Hepatocyte (in vitro differentiated cells): ENCODE measurements around the gene FPR3. TPM values are rescaled to one million over a fixed set of nuclear protein-coding genes. Genes with fewer than 3 reads are reported as not detected.

Experiments
- DNase-seq: peaks from one replicate; pipeline ENCODE4 v3.0.0-alpha.2; 2016; ENCODE audit warnings: low spot score
- H2AFZ ChIP-seq: fragments of 200-600 bp; sonication (generic); 2 replicates; pipeline ENCODE4 v1.6.0; 2016; ENCODE audit warnings: antibody characterized with exemption, mild to moderate bottlenecking
- H3K27ac ChIP-seq: fragments of 200-600 bp; sonication (generic); 2 replicates; pipeline ENCODE4 v1.5.1; 2016; ENCODE audit warnings: mild to moderate bottlenecking
- H3K27me3 ChIP-seq: fragments of 200-600 bp; sonication (generic); 2 replicates; pipeline ENCODE4 v1.6.1; 2016
- H3K36me3 ChIP-seq: fragments of 200-600 bp; sonication (generic); replicated peaks from 2 replicates; pipeline ENCODE4 v1.5.1; 2016; ENCODE audit warnings: low read depth; ENCODE audit not compliant: insufficient read depth
- H3K4me1 ChIP-seq: fragments of 200-600 bp; sonication (generic); 2 replicates; pipeline ENCODE4 v1.5.1; 2016; ENCODE audit warnings: mild to moderate bottlenecking, moderate library complexity; ENCODE audit not compliant: insufficient read depth
- H3K4me2 ChIP-seq: fragments of 200-600 bp; sonication (generic); 2 replicates; pipeline ENCODE4 v1.6.0; 2016
- H3K4me3 ChIP-seq: fragments of 200-600 bp; sonication (generic); 2 replicates; pipeline ENCODE4 v1.5.1; 2016; ENCODE audit warnings: mild to moderate bottlenecking
- H3K79me2 ChIP-seq: fragments of 200-600 bp; sonication (generic); 2 replicates; pipeline ENCODE4 v1.6.0; 2017; ENCODE audit warnings: mild to moderate bottlenecking
- H3K9me2 ChIP-seq: fragments of 200-600 bp; sonication (generic); replicated peaks from 2 replicates; pipeline ENCODE4 v1.6.0; 2017; ENCODE audit warnings: mild to moderate bottlenecking; ENCODE audit not compliant: insufficient read depth
- H3K9me3 ChIP-seq: fragments of 200-600 bp; sonication (generic); 2 replicates; pipeline ENCODE4 v1.5.1; 2016; ENCODE audit warnings: low read depth, mild to moderate bottlenecking
- H4K20me1 ChIP-seq: fragments of 200-600 bp; sonication (generic); 2 replicates; pipeline ENCODE4 v1.6.0; 2016; ENCODE audit warnings: mild to moderate bottlenecking; ENCODE audit not compliant: insufficient read depth, poor library complexity, severe bottlenecking
- CTCF ChIP-seq: fragments of 200-600 bp; sonication (generic); IDR thresholded peaks from 2 replicates; pipeline ENCODE4 v1.5.1; 2016; ENCODE audit warnings: antibody characterized with exemption, mild to moderate bottlenecking; ENCODE audit not compliant: poor library complexity
- EZH2 ChIP-seq: fragments of 200-600 bp; sonication (generic); IDR thresholded peaks from 2 replicates; pipeline ENCODE4 v1.6.1; 2016; ENCODE audit warnings: antibody characterized with exemption, mild to moderate bottlenecking, borderline replicate concordance
- EZH2phosphoT487 ChIP-seq: fragments of 200-600 bp; sonication (generic); IDR thresholded peaks from one replicate; pipeline ENCODE4 v1.6.1; 2018; ENCODE audit warnings: antibody characterized with exemption, mild to moderate bottlenecking, low read depth, moderate library complexity; ENCODE audit not compliant: unreplicated experiment, severe bottlenecking
- WGBS: methylation state at CpG from one replicate; pipeline ENCODE4 v1.1.6; 2016; ENCODE audit warnings: low lambda C conversion rate; ENCODE audit errors: missing lambda C conversion rate; 5-methylcytosine and 5-hydroxymethylcytosine counted together
- polyA plus RNA-seq: library from polyadenylated mRNA; unstranded; fragments of >200 nt; fragmentation: Nextera tagmentation; extraction: Ambion mirVana; gene quantifications from 2 replicates; pipeline ENCODE4 v1.2.1, GENCODE V29; 2016
- total RNA-seq: library from RNA; depleted of rRNA; stranded (reverse); fragments of >200 nt; gene quantifications from 2 replicates; pipeline ENCODE4 v1.2.3, GENCODE V29; 2014

FPR3 gene
- total and polyA plus RNA-seq, 2 experiments from 2014 or later, result not detected

DNA sequence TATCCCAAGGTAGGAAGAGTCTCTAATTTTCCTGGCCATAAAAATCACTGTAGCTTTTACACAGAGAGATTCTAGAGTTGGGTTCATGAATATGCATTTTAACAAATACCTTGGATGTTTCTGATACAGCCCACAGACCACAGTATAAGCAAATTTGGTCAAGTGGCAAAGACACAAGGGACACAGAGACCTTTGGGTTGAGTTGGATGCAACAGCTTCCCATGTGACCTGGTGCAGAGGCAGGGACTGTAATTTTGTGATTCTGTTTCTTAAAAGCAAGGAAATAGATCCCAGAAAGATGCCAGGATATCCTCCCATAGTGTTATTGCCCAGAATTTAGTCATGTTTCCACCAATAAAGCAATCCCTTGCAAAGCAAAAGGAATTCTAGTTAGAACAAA lies 27.0 kb downstream of the FPR3 start:
- no peak for DNase-seq
- Histone ChIP-seq H3K4me2 (no peak overlapping the region), H3K36me3 (no peaks in the 10 kb centered on the region)

DNA sequence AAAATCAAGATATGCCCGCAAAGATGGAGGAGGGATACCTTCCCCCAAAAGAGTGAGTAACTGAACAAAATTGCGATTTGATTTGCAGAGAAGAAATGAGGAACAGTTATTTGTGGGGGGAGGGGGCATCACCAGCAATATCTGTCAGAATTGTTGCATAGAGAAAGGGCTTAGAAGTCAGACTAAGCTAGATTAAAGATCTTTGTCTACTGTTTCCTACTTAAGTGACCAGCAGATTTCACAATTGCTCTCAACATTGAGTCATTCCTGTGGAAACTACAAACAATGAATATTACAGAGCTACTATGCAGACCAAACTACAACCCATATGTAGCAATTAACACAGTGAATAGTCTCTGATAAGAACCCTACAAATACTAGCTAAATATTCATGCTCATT lies 27.4 kb downstream of the FPR3 start:
- Histone ChIP-seq H2AFZ (no peak overlapping the region), H3K4me2 (no peak overlapping the region), H3K79me2 (no peaks in the 10 kb centered on the region), H4K20me1 (no peaks in the 10 kb centered on the region), H3K4me3 (no peak overlapping the region), H3K27ac (no peak overlapping the region), H3K27me3 (no peaks in the 10 kb centered on the region), H3K4me1 (no peaks in the 10 kb centered on the region), H3K36me3 (no peaks in the 10 kb centered on the region), H3K9me3 (no peaks in the 10 kb centered on the region), H3K9me2 (no peaks in the 10 kb centered on the region)
- DNase-seq, result no peak
- 86% methylated on average over 2 of the region's 2 CpGs for WGBS
- TF ChIP-seq CTCF (no peak), EZH2 (no peak), EZH2phosphoT487 (no peak)

More for the DNA sequence above, 27.0 kb downstream of the FPR3 start:
- Histone ChIP-seq H3K4me3 (no peak overlapping the region), H2AFZ (no peak overlapping the region), H3K27ac (no peak overlapping the region), H4K20me1 (no peaks in the 10 kb centered on the region), H3K27me3 (no peaks in the 10 kb centered on the region), H3K79me2 (no peaks in the 10 kb centered on the region), H3K9me2 (no peaks in the 10 kb centered on the region), H3K4me1 (no peaks in the 10 kb centered on the region), H3K9me3 (no peaks in the 10 kb centered on the region)
- TF ChIP-seq EZH2phosphoT487 (no peak), EZH2 (no peak), CTCF (no peak)

GRCh38 chr19:51822946-51823345 lies 28.0 kb downstream of the FPR3 start:
- H3K9me3 ChIP-seq, result no peaks in the 10 kb centered on the region
- WGBS, result 93% methylated on average over 3 of the region's 3 CpGs

More at GRCh38 chr19:51822946-51823345, 28.0 kb downstream of the FPR3 start:
- no peaks in the 10 kb centered on the region for H3K4me1 ChIP-seq
- no peaks in the 10 kb centered on the region for H3K9me2 ChIP-seq
- no peaks in the 10 kb centered on the region for H3K79me2 ChIP-seq
- TF ChIP-seq EZH2phosphoT487 (no peak), EZH2 (no peak), CTCF (no peak)
- H3K27me3 ChIP-seq, result no peaks in the 10 kb centered on the region
- H3K4me2 ChIP-seq, result no peak overlapping the region
- no peaks in the 10 kb centered on the region for H3K36me3 ChIP-seq
- no peak overlapping the region for H3K27ac ChIP-seq
- H2AFZ ChIP-seq, result no peak overlapping the region
- no peaks in the 10 kb centered on the region for H4K20me1 ChIP-seq
- H3K4me3 ChIP-seq, result no peak overlapping the region
- no peak for DNase-seq
